HS-5 (cell line): ENCODE data around the gene SLC25A48.

Experiments
- DNase-seq: peaks from one replicate; pipeline ENCODE4 v3.0.0-alpha.2; 2012; ENCODE audit warnings: low read depth

Gene SLC25A48

GRCh38 chr5:135881244-135881643 lies 46.8 kb downstream of the SLC25A48 start:
- DNase-seq: no peak

DNA sequence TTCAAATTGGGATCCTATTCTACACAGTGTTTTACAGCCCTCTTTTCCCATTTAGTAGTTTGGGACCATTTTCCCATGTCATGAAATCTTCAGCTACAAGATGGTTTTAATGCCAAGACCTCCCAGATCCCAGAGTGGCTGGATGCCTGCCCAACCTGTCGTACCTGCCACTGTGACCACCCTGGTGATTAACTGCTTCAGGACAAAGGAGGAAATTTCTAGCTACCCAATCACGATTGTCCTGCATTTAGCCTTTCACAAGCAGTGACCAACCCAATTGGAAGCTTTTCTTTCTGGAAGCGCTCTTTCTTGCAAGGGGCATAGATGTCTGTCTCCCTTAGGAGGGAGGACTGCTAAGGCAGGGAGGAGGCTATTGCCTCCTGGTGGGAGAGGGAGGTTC lies 47.4 kb downstream of the SLC25A48 start:
- DNase-seq: no peak

- no peak for DNase-seq
These were observed 48.6 kb downstream of the SLC25A48 start for GRCh38 chr5:135883026-135883425.

DNA sequence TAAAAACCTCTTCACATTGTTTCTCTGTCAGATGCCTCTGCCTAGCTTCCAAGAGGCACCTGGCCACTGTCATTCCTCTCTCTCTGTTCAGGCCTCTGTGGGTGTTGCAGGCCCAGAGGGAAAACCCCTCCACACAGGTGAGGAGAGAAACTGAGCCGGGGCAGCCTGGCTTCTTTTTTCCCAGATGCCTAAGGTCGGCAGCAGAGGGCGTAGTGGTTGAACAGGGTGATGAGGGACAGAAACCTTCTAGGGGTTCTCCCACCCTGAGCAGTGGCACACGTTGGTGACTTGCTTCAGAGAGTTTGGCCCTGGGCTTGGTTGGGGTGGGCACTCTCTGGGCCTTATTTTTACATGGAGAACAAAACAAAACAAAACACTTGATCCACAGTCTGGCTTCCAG lies 49.0 kb downstream of the SLC25A48 start:
- DNase-seq: no peak

DNA sequence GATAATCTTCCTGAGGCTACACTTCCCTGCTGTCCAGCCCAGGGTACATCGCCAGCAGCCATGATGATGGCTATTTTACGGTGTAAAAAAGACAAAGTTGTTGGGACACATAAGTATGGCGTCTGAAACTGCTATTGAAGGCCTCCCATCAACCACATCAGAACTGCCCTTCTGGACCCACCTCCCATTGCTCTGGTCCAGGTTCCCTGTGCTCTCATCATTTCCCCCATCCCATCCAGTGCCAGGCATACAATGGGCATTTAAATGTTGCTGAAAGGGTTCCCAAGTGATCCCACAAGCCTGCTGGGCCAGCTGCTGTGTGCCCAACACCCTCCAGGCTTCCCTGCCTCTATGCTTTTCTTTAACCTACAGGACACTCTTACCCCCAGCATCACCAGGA lies 50.6 kb downstream of the SLC25A48 start:
- DNase-seq: no peak

GRCh38 chr5:135886136-135886535 lies 51.7 kb downstream of the SLC25A48 start:
- DNase-seq: no peak

- peak; percentile 39 for DNase-seq
These were observed 53.0 kb downstream of the SLC25A48 start for GRCh38 chr5:135887447-135887864.

GRCh38 chr5:135887881-135888614 lies 53.6 kb downstream of the SLC25A48 start:
- no peak for DNase-seq

- DNase-seq: no peak
These were observed 55.8 kb downstream of the SLC25A48 start for GRCh38 chr5:135890296-135890695.

DNA sequence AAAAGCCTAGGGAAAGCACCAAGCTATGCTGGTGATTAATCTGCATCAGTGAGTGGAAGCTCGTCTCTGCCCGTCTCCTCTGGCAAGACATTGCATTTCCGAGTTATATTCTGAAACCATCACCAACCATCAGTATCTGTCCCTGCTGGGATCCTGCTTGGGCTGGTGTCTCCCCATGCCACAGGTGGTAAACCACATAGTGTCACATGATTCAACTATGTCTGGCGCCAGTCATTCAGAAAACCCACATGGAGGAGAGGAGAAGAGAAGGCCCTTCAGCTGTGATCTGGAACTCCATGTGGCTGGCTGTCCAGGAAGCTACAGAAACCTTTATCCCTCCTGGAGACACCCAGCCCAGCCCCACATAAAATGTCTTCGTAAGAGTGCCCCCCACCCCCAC lies 56.4 kb downstream of the SLC25A48 start:
- DNase-seq: no peak

DNA sequence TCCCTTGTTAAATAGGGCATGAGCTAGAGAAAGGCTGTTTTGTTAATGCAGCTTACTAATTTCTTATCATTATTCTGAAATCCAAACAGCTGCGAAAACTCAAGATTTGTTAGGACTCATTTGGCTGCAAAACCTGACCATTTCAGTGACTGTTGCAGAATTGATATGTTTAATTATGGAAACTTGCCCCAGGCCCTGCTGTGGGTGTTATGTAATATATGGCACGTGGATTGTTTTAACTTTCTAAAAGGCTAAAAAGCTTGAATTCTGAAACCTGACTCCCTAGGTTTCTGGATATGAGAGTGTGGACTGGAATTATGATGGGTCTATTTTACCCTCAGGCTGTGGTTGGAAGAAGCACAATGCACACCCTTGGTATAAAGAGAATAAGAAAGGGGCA lies 56.8 kb downstream of the SLC25A48 start:
- no peak for DNase-seq

DNA sequence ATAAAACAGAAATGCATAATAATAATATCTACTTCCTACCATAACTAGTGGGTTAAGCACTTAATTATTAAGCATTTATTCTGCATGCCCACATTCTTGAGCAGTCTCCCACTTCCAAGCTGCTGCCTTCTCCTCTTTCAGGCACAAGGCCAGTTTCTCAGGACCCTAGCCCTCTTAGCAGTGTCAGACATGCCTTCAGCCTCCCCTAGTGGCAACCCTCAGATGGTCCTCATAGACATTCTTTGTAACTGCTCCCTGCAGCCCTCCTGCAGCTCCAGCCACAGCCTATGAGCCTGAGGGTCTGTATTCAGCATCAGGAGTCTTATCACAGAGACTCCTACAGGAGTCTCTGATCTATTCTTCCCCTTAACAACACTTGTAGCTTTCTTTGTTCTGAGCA lies 57.3 kb downstream of the SLC25A48 start:
- no peak for DNase-seq

DNA sequence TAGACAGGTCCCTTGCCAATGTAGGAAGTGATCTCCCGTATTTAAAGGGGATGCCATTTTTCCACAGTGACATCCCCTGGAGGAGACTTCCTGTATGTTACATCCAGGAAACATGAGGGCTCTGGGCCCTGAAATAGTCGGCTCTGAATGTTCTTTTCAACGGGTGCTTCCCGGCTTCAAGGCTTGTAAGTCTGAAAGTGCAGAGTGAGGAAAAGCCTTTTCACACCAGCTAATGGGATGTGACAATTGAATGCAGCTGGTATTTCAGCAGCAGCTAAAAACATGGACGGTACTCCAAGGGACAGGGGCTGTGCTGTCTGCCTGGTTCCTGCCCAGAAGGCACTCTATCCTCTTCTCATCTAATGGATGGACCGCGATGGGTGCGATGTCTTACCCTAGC lies 59.8 kb downstream of the SLC25A48 start:
- DNase-seq: no peak

GRCh38 chr5:135894789-135895188 lies 60.3 kb downstream of the SLC25A48 start:
- no peak for DNase-seq

- DNase-seq: no peak
These were observed 61.1 kb downstream of the SLC25A48 start, which contains the start of gene IL9 for GRCh38 chr5:135895474-135896006. IL9 (minus strand) TSS chr5:135895841; CDS start chr5:135895816, 25 bp downstream.

DNA sequence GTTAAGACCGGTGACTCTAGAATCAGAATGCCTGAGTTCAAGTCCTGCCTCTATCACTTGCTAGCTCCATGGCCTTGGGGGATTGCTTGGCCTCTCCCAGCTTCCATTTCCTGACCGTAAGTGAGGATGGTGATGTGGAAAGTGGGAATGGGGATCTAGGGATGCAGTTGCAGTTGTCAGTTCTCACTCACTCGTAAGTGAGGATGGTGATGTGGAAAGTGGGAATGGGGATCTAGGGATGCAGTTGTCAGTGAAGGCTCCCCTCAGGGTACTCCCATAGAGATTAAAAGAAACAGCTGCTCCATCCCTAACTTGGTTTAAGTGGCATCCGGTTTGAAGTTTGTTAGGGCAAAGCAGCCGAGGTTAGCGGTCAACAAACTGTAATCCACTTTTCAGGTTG lies 64.2 kb downstream of the SLC25A48 start:
- no peak for DNase-seq

DNA sequence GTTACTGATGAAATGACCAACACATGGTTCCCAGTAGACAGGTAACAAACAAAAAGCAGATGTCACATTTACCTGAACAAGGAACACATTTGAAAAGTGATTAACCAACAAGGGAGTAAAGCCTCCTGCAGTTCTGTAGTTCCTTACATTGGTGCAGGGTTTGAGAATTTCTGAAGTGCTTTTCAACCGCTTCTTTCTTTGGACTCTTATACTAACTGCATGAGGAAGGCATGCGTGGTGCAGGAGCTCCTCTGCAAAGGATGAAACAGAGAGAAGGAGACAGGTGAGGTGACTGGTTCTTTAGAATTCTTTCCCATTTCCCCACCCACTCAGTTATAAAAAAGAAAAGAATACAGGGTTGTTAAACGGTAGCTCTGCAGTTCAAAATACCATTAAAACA lies 65.8 kb downstream of the SLC25A48 start:
- DNase-seq: no peak

- no peak for DNase-seq
These were observed 67.2 kb downstream of the SLC25A48 start for GRCh38 chr5:135901633-135902032.

DNA sequence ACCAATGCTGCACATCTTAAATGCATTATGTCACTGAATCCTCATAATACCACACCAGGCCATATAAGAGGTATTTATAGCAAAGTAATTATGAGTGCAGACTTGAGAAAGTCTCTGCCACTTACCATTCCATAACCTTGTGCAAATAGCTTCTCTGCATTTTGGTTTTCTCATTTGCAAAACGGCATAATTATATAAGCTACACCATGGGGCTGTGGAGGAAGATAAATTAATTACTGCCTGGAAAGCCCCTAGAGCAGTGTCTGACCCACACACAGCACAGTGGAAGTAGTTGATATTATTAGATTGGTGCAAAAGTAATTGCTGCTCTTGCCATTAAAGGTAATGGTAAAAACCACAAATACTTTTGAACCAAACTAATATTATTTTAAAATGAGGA lies 70.7 kb downstream of the SLC25A48 start:
- DNase-seq: no peak

DNA sequence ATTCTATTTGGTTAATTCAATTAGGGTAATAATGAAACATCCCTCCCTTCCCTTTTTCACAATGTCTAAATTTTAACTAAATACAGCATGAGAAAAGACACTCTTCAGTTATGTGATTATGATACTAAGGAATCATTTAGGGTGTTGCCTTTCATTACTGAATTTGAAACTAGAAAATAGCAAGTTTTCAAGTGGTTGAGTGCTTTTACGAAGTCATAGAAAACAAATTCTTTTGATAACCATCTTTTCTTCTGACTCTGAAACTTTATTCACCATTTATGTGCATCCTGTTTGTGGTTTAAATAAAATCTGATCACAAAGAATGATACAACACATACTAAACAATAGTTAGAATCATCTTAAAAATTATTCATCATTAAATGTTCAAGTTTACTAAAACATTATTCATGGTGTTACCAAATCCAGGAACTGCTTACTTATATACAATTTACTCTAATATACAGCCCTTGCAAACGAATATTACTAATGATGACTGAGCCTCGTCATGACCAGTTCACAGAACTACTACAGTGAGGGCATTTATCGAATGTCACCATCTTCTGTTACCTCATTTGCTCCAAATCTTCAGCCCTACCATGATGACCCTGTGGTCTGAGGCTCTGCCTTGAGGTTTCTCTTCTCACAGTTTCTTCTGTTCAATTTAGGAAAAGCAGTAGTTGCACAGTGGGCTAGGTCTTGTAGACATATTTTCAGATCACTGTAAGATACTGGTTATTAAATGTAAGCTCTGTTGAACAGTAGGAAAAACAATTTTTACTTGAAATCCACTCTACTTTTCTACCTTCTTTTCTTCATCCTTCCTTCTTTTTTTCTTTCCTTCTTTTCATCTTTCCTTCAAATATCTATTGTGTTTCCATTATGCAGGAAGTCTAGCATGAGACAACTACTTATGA lies 79.5 kb downstream of the SLC25A48 start:
- no peak for DNase-seq

GRCh38 chr5:135915466-135916001 lies 81.1 kb downstream of the SLC25A48 start:
- no peak for DNase-seq

- no peak for DNase-seq
These were observed 82.3 kb downstream of the SLC25A48 start for GRCh38 chr5:135916638-135917263.
